Measurements from ENCODE around the gene RHO.

The RHO gene

DNA sequence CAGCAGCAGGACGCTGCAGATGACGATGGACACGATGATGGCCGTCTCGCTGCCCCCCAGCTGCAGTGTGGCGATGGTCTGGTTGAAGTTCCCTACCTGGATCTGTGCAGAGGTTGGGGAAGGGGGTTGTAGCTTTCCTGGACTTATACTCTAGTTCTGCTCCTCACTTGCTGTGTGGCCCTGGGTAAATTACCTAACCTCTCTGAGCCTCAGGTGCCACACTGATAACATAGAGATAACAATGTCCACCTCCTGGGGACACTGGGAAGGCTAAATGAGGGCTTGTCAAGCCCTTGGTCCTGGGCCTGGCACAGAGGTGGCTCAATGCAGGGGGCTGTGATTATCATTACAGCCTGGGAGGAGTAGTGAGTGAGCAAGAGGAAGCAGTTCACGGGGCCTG is 41.4 kb downstream of the RHO start:
- DNase-seq (ENCODE audit: low read depth, low spot score), result no peak
- no peak overlapping the region for H3K4me3 ChIP-seq (ENCODE audit: low read length)

DNA sequence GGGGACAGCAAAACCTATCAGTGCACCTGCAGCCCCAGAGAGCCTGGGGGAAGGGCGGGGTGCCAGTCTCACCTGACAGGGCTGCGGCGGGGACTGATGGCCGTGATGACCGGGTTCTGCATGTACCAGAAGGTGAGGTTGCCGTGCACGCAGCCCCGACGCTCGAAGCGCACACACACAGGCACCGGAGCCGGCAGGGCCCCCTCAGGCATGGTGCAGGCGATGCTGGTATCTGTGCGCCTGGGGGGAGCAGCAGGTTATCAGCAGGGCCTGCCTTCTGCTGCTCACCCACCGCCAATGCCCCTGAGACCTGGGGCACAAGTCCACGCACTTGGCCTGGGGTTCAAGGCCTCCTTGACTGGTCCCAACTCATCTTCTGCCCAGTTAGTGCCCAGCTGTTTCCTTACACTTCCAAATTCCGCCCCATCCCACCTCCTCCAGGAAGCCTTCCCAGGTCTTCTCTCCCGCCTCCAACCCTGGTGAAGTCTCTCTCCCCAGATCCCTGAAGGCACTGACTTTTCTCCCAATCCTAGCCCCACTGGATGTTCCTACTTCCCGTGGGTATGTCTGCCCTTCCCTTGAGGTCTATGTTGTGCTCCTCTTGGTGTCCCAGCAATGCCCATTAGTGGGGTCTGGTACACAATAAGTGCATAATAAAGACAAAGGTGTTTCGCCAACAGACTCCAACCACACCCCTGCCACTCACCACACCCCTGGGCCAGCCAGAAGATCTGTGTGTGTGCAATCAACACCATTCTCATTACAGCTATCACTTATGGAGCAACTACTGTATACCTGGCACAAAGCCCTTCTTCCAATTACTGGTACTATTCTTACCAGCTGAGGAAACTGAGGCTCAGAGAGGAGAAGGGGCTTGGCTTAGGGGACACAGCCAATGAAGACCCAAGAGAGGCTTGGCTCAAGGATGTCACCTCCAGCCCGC is 43.4 kb downstream of the RHO start:
- no peak overlapping the region for H3K4me3 ChIP-seq (ENCODE audit: low read length)
- no peak for DNase-seq (ENCODE audit: low read depth, low spot score)

DNA sequence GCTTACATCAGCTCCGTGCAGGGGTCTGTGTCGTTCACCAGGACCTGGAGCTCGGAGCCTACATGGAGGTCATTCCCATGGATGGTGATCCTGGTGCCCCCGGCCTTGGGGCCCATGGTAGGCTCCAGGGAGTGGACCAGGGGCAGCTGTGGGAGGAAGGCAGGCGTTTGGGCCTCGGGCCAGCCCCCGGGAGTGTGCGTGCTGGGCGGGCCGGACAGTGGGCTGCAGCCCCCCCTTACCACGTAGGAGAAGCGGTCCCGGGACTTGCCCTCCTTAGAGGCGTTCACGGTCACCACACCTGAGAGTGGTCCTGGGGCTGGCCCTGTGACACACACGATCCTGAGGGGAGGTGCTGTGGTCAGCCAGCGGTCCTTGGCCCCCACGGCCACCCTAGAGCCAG is 44.2 kb downstream of the RHO start:
- no peak for DNase-seq (ENCODE audit: low read depth, low spot score)
- no peak overlapping the region for H3K4me3 ChIP-seq (ENCODE audit: low read length)

DNA sequence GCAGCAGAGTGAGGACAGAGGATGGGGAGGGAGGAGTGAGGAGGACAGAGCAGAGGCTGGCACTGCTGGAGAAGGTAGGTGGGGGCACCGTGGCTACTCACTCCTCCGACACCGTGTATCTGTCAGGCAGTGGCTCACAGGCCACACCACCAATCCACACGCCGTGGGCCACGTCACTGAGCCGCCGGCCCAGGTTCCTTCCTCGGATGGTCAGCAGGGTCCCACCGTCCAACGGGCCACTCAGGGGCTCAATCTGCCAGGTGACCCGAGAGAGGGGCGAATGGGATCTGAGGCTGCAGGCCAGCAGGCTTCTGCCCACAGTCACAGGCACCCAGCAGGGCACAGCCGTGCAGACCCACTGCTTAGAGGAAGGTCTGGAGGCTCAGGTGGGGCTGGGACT is 45.1 kb downstream of the RHO start:
- DNase-seq (ENCODE audit: low read depth, low spot score), result no peak
- no peak overlapping the region for H3K4me3 ChIP-seq (ENCODE audit: low read length)

DNA sequence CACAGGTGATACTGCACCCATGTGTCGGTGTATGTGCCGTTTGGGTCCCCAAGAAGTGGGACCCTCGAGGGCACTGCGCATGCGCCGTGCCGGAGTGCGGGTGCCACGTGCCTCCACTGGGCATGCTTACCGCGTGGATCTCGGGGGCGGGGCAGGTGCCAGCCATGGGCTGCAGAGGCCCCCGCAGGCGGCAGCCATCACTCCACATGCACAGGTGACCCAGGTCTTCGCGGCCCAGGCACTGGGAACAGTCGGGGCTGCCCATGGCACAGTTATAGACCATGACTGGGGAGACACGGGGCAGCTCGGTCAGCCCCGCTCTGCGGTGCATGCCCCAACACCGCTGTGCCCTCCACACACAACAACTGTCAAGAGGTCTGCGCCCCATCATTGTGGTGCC is 45.8 kb downstream of the RHO start:
- H3K4me3 ChIP-seq (ENCODE audit: low read length), result no peak overlapping the region
- no peak for DNase-seq (ENCODE audit: low read depth, low spot score)

DNA sequence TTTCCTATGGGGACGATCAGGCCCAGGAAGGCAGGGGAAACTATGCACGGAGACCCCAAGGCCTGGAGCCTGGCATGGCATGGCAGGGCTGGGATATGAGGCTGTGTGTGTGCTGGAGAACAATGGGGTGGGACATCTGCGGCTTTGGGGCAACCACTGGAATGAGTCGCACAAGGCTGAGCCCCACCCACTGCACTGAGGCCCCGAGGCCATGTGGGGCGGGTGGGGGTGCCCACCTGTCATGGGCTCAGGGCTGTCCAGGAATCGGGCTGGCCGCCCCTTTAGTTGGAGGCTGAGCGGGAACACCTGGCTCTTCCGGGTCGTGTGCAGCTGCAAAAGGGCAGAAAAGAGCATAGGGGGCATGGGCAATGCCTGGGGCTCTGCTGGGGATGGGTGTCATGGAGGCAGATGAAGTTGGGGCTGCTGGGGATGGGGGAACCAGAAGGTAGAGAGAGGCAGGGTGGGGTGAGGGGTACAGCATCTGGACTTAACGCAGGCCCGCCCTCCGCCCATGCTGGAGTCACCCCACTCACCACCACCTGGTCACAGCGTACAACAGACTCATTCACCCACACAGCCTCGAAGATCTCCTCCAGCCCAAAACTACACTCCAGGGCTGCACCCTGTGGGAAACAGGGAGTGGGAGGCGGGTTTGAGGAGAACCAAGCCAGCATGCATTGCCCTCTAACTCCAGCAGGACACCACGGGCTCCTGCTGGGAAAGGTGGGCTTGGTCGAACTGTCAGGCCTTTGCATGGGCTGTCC is 47.0 kb downstream of the RHO start:
- no peak for DNase-seq (ENCODE audit: low read depth, low spot score)

DNA sequence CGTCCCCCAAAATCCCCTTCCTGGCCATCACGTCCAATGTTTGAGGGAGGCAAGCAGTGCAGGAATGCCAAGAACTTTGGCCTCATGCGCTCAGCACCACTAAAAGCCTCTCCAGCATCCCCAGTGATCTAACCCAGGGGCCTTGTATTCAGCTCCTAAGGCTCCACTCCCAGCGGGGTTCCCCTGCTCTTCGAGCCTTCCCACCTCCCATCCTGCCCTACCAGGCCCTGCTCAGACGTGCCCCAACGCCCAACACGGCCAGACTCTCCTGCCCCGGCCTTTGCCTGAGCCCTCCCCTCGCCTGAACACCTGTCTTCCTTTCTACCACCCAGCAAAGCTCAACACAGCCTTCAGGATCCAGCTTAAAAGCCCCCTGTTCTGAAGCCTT is 47.6 kb downstream of the RHO start:
- no peak overlapping the region for H3K4me3 ChIP-seq (ENCODE audit: low read length)
- DNase-seq (ENCODE audit: low read depth, low spot score), result no peak

More for the DNA sequence above, 47.0 kb downstream of the RHO start:
- H3K4me3 ChIP-seq (ENCODE audit: low read length), result no peak overlapping the region

DNA sequence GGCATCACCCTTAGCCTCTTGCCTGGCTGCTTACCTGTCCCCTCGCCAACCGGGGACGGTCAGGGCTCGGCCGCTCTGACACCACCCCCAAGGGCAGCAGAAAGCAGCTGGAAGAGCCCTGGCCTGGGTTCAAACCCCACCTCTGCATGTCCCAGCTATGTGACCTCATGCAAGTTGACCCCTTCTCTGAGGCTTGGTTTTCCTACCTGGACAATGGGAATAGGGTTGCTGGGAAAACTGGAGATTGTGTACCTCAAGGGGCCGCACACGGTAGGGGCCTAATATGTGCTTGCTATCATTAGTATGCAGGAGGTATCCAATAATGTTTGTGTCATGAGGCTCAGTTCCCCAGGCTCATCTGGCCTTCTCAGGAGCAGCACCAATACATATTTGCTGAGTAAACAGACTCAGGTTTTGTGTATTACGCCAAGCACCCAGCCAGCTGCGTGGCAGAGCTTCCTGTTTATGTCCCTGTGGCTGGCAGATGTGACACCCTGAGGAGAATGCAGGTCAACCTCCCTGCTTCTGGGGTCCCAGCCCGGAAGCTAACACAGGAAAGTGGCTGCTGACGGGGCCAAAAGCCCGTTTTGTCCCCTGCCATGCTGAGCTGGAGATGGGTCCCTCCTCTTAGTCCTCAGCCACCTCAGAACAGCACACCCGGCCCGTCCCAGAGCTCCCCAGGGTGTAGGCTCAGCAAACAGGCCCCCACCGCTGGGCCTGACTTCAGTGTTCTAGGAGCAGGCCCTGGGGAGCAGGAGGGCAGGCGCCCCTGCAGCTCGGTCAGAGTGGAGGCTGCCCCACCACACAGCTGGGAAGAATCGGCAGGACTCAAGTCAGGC is 48.3 kb downstream of the RHO start:
- no peak overlapping the region for H3K4me3 ChIP-seq (ENCODE audit: low read length)
- peak; percentile 78 for DNase-seq (ENCODE audit: low read depth, low spot score)

DNA sequence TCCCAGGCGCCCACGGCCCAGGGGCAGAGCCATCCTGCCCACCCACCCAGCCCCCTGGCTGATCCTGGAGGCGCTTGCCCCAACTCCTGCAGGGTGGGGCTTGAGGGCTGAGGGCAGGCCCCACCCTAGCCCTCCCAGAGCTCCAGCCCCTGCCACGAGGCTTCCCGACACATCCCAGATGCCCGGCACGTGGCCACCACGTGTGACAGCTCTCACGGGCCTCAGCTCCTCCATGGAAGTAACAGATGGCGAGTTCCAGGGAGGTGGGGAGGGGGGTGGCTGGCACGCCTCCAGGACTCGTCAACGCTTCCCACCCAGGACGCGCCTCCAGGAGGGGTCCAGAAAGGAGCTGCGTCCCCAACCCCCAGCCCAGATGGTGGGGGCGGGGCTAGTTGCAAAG is 48.9 kb downstream of the RHO start:
- no peak for DNase-seq (ENCODE audit: low read depth, low spot score)
- H3K4me3 ChIP-seq (ENCODE audit: low read length), result no peak overlapping the region

DNA sequence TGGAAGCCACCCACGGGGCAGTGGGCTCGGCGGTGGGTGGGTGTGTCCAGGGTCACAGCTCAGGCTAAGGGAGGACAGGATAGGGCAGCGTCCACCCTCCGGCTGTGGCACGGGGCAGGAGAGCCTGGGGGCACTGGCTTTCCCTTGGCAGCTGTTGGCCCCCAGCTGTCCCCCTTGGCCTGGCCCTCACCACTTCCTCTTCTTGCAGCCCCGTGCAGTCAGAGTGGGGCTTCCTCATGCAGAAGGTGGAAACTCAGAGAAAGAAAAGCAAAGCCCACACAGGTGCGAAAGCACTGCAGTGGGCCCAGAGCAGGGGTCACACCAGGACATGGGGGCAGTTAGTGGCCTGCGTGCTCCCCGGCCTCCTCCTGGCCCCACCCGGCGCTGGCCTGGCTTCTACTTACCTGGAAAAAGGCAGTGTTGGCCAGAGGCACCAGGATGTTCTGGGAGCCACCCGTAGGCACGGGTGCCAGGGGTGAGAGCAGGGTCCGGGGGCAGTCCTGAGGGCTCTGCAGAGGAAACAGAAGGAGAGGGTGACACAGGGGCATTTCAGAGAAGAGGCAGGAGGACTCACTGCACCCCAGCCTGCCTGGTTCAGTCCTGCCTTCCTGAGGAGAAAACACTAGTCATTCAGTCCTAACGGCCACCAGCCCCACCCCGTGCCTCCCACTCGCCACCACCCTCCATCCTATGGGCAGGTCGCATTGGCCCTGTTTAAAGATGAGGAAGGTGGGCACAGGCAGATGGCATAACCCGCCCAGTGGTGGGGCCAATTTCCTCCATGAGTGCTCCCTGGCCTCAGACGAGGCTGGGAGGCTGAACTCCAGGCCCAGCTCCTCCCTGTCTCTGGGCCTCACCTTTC is 49.7 kb downstream of the RHO start:
- H3K4me3 ChIP-seq (ENCODE audit: low read length), result no peak overlapping the region
- DNase-seq (ENCODE audit: low read depth, low spot score), result no peak

DNA sequence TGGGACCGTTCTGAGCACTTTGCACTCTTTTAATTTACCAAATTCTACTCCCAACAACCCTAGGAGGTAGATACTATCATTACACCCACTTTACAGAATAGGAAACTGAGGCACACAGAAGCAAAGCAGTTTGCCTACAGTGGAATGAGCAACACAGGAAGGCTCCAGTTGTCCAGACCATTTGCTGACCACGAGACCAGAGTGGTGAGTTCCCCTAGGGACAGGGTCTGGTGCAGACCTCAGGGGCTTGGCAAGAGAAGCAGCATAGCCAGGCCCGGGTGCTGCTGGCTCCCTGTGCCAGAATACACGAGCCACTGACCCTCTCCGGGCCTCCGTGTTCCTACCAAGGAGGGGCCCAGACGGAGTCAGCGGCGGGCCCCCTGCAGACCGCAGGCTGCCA is 51.6 kb downstream of the RHO start:
- DNase-seq (ENCODE audit: low read depth, low spot score), result no peak
- H3K4me3 ChIP-seq (ENCODE audit: low read length), result no peak overlapping the region

DNA sequence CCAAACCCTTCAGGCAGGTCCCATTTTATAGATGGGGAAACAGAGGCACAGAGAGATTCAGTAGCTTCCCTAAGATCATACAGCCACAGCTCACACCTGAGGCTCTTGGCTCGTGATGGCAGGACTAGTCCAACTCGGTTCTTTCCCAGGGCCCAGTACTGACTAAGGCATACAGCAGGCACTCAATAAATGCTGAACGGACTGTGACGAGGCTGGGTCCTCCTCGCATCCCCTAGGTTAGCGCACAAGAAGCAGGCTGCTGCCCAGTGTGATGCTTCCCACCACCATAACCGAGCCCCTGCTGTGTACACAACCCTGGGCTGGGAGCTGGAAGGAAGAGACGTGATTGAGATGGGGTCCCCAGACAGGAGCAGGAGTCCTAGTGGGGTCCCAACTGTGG is 53.2 kb downstream of the RHO start:
- H3K4me3 ChIP-seq (ENCODE audit: low read length), result no peak overlapping the region
- no peak for DNase-seq (ENCODE audit: low read depth, low spot score)

DNA sequence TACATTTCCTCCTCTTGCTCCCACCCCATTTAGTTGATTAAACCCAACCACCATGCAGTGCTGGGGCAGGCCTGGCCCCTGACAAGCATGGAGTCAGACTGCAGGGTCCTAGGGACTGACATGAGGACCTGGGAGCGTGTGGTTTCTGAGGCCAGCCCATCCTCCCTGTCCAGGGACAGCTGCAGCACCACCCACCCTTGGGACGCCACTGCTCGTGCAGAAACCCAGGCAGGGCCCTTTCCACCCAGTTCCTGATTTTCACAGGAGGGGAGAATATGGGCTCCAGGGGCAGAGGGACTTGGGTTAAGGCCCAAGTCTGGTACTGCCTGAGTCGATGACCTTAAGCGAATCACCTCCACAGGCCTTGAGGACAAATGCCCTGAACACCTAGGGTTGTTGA is 54.4 kb downstream of the RHO start:
- H3K4me3 ChIP-seq (ENCODE audit: low read length), result no peak overlapping the region
- DNase-seq (ENCODE audit: low read depth, low spot score), result no peak

DNA sequence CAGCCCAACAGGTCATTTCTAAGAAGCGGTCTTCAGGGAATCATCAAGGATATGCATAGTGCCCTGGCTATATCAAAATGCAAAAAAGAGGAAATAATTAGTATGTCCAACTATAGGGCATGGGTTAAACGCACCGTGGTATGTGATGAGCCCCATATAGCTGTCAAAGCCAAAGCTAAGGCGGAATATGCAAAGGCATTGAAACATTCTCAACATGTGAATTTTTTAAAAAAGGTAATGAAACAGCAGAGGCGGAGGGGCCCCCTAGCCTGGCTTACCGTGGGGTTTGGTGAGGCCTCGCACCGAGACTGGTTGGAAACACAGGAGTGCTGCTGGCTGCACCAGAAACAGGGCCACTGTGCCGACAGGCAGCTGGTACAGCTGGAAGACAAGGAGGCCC is 54.9 kb downstream of the RHO start:
- no peak overlapping the region for H3K4me3 ChIP-seq (ENCODE audit: low read length)
- DNase-seq (ENCODE audit: low read depth, low spot score), result no peak

DNA sequence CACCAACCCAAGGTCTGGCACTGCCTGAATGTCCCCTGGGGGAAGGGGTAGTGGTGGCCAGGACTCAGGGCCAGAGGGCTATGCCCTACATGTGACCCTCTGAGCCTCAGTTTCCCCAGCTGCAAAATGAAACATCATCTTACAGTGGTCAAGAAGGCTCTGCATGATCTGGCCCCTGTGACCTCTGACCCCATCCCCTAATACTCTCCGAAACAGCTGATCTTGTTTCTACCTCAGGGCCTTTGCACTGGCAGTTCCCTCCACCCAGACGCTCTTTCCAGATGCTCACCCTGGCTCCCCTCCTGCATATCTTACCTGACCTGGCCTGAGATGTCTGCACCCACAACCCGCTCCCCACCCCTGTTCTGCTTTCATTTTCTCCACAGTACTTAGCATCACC is 56.2 kb downstream of the RHO start:
- no peak for DNase-seq (ENCODE audit: low read depth, low spot score)

More for the DNA sequence above, 56.2 kb downstream of the RHO start:
- no peak overlapping the region for H3K4me3 ChIP-seq (ENCODE audit: low read length)
